HG03575 (cell line): ENCODE results near the gene CD2AP.
"Not testable (repeated sequence)": the region's sequence is repeated elsewhere in the genome, so short reads cannot be mapped to it uniquely, and the experiment has no call there.

ENCODE experiments used
- ATAC-seq: cut with Tn5 transposase; IDR thresholded peaks from one replicate; pipeline ENCODE4 v1.9.1; 2021; ENCODE audit not compliant: unreplicated experiment, insufficient number of reproducible peaks, low FRiP score; ENCODE audit errors: extremely low read depth

Gene CD2AP

GRCh38 chr6:47599512-47599911, 121.9 kb downstream of the CD2AP start:
- no peak for ATAC-seq

- no peak for ATAC-seq
These were observed 125.6 kb downstream of the CD2AP start for GRCh38 chr6:47603227-47603626.

GRCh38 chr6:47603995-47604394, 126.4 kb downstream of the CD2AP start:
- ATAC-seq = no peak

- no peak for ATAC-seq
These were observed 144.4 kb downstream of the CD2AP start for GRCh38 chr6:47621838-47622449.

- ATAC-seq = no peak
These were observed 149.2 kb downstream of the CD2AP start for GRCh38 chr6:47626782-47627181.

GRCh38 chr6:47628448-47629272, 151.1 kb downstream of the CD2AP start:
- ATAC-seq = no peak

GRCh38 chr6:47629954-47630353, 152.4 kb downstream of the CD2AP start:
- no peak for ATAC-seq

GRCh38 chr6:47630587-47630986, 153.0 kb downstream of the CD2AP start:
- no peak for ATAC-seq

GRCh38 chr6:47631269-47631772, 153.7 kb downstream of the CD2AP start:
- ATAC-seq = no peak

- no peak for ATAC-seq
These were observed 154.2 kb downstream of the CD2AP start for GRCh38 chr6:47631797-47632196.

GRCh38 chr6:47633141-47633540, 155.6 kb downstream of the CD2AP start:
- ATAC-seq = no peak

GRCh38 chr6:47634210-47635047, 156.8 kb downstream of the CD2AP start:
- no peak for ATAC-seq

GRCh38 chr6:47646689-47647088, 169.1 kb downstream of the CD2AP start:
- no peak for ATAC-seq

GRCh38 chr6:47647188-47647587, 169.6 kb downstream of the CD2AP start:
- ATAC-seq = no peak

GRCh38 chr6:47647626-47648025, 170.0 kb downstream of the CD2AP start:
- not testable (repeated sequence) for ATAC-seq

GRCh38 chr6:47648031-47648430, 170.4 kb downstream of the CD2AP start:
- no peak for ATAC-seq

GRCh38 chr6:47650553-47651432, 173.2 kb downstream of the CD2AP start:
- ATAC-seq = no peak

- no peak for ATAC-seq
These were observed 173.9 kb downstream of the CD2AP start for GRCh38 chr6:47651505-47651944.

GRCh38 chr6:47653706-47654105, 176.1 kb downstream of the CD2AP start:
- no peak for ATAC-seq
